Endothelial cell of umbilical vein (primary cell): Measurements from ENCODE around the gene RAD23B. TPM values are rescaled to one million over a fixed set of nuclear protein-coding genes. Genes with fewer than 3 reads are reported as not detected.

Experiments used
- BruUV-seq: library from RNA; stranded (reverse); fragments of 400-500 nt; replicated peaks from 2 replicates; lab custom pipeline; 2021; lab: Mats Ljungman, UMichigan
- CTCF ChIA-PET: fragments of 300-600, 350-600 bp; sonication (Branson Sonifier 250); formaldehyde crosslinking; loops from one replicate; lab custom pipeline; 2021; ENCODE audit warnings: antibody characterized with exemption, inconsistent platforms; lab: Charles Lee
- POLR2A ChIA-PET: fragments of 300-600, 350-600 bp; sonication (Branson Sonifier 250); formaldehyde crosslinking; loops from one replicate; lab custom pipeline; 2021; ENCODE audit warnings: antibody characterized with exemption, inconsistent platforms; lab: Charles Lee
- DNase-seq: peaks from one replicate; pipeline ENCODE4 v3.0.0-alpha.2; 2011; ENCODE audit warnings: low read depth, low spot score
- FAIRE-seq: peaks from 2 replicates; lab custom pipeline; 2011; peaks lifted over from hg19 to GRCh38; lab: Jason Lieb, UNC
- H2AFZ ChIP-seq: 2 replicates; pipeline ENCODE4 v1.6.0; 2012; ENCODE audit warnings: low read depth, low read length, control low read depth, inconsistent platforms
- H3K27ac ChIP-seq: 2 replicates; pipeline ENCODE4 v1.5.1; 2011; ENCODE audit warnings: low read depth, mild to moderate bottlenecking, control low read depth, low read length, moderate library complexity; ENCODE audit not compliant: insufficient read depth
- H3K27me3 ChIP-seq, 2 experiments: 2 replicates each; pipeline versions ENCODE4 v1.6.0 to v1.6.1; 2011; ENCODE audit warnings: low read length in 2 of 2, mixed read lengths in 1 of 2; ENCODE audit not compliant: control insufficient read depth in 2 of 2, insufficient read depth in 2 of 2
- H3K36me3 ChIP-seq, 2 experiments: 2 replicates in 1 of 2; 3 replicates in 1 of 2; pipeline ENCODE4 v1.5.1; 2011; ENCODE audit warnings: low read length in 2 of 2, mild to moderate bottlenecking in 1 of 2, moderate library complexity in 1 of 2; ENCODE audit not compliant: control insufficient read depth in 2 of 2, insufficient read depth in 2 of 2; ENCODE audit errors: extremely low read depth in 1 of 2
- H3K4me1 ChIP-seq: 3 replicates; pipeline ENCODE4 v1.5.1; 2011; ENCODE audit warnings: mild to moderate bottlenecking, low read length; ENCODE audit not compliant: control insufficient read depth, insufficient read depth; ENCODE audit errors: extremely low read depth
- H3K4me2 ChIP-seq: 2 replicates; pipeline ENCODE4 v1.6.1; 2011; ENCODE audit warnings: low read length, control low read depth, mixed read lengths; ENCODE audit not compliant: insufficient read depth
- H3K4me3 ChIP-seq, 3 experiments: fragments of 200-600 bp in 1 of 3; sonication (generic), shearing (Covaris generic) in 1 of 3; replicated peaks in 1 of 3; 2 replicates each; pipeline ENCODE4 v1.5.1; 2011 to 2016; ENCODE audit warnings: control low read depth in 3 of 3, low read length in 3 of 3, mild to moderate bottlenecking in 2 of 3, inconsistent platforms in 1 of 3, low read depth in 1 of 3, moderate library complexity in 1 of 3; ENCODE audit not compliant: insufficient read depth in 1 of 3
- H3K79me2 ChIP-seq: 2 replicates; pipeline ENCODE4 v1.6.0; 2012; ENCODE audit warnings: low read length, inconsistent platforms; ENCODE audit not compliant: control insufficient read depth, insufficient read depth
- H3K9ac ChIP-seq: replicated peaks from 2 replicates; pipeline ENCODE3; 2011; ENCODE audit warnings: low read length, control low read depth; ENCODE audit not compliant: insufficient read depth; ENCODE audit errors: extremely low read depth
- H3K9me1 ChIP-seq: replicated peaks from 3 replicates; pipeline ENCODE4 v1.6.0; 2011; ENCODE audit warnings: mild to moderate bottlenecking, low read length; ENCODE audit not compliant: control insufficient read depth, insufficient read depth; ENCODE audit errors: extremely low read depth
- H3K9me3 ChIP-seq: replicated peaks from 2 replicates; pipeline ENCODE4 v1.5.1; 2012; ENCODE audit warnings: low read length, inconsistent platforms; ENCODE audit not compliant: control insufficient read depth, insufficient read depth
- H4K20me1 ChIP-seq: replicated peaks from 2 replicates; pipeline ENCODE3; 2011; ENCODE audit warnings: mild to moderate bottlenecking, low read length; ENCODE audit not compliant: control insufficient read depth, insufficient read depth; ENCODE audit errors: extremely low read depth
- EZH2 ChIP-seq: IDR thresholded peaks from 2 replicates; pipeline ENCODE4 v1.6.1; 2012; ENCODE audit warnings: borderline replicate concordance, low read depth, mild to moderate bottlenecking, moderate library complexity, low read length, inconsistent platforms; ENCODE audit not compliant: severe bottlenecking
- FOS ChIP-seq: IDR thresholded peaks from 2 replicates; pipeline ENCODE4 v1.6.1; 2011; ENCODE audit warnings: mild to moderate bottlenecking, low read length, moderate library complexity, borderline replicate concordance; ENCODE audit not compliant: insufficient read depth
- GATA2 ChIP-seq: IDR thresholded peaks from 2 replicates; pipeline ENCODE4 v1.7.0; 2011; ENCODE audit warnings: low read depth, mild to moderate bottlenecking, moderate library complexity, mixed read lengths, low read length; ENCODE audit not compliant: insufficient read length, insufficient read depth
- JUN ChIP-seq: IDR thresholded peaks from 2 replicates; pipeline ENCODE4 v1.6.1; 2011; ENCODE audit warnings: borderline replicate concordance, low read depth; ENCODE audit not compliant: insufficient read length, insufficient read depth
- MYC ChIP-seq: IDR thresholded peaks from one replicate; pipeline ENCODE4 v1.6.1; 2011; ENCODE audit warnings: mild to moderate bottlenecking, low read depth, low read length
- POLR2A ChIP-seq: IDR thresholded peaks from 2 replicates; pipeline ENCODE4 v1.6.1; 2012; ENCODE audit warnings: low read depth, mild to moderate bottlenecking, control low read depth, low read length
- POLR2AphosphoS5 ChIP-seq: IDR thresholded peaks from 2 replicates; pipeline ENCODE4 v1.6.1; 2012; ENCODE audit warnings: low read depth, mild to moderate bottlenecking, control low read depth, low read length, moderate library complexity; ENCODE audit not compliant: insufficient read depth
- dilution Hi-C: fragments of 300-500 bp; cut with MboI; formaldehyde crosslinking; loops from one replicate; pipeline ENCODE4 v1.15.0; 2019; ENCODE audit warnings: low sequenced_read_pairs; ENCODE audit not compliant: extremely low pct_ligation_motif_present
- intact Hi-C: fragments of 100-400 bp; cut with micrococcal nuclease; formaldehyde crosslinking; loops from one replicate; pipeline ENCODE4 v1.10.0; 2022
- polyA plus RNA-seq, 4 experiments: library from polyadenylated mRNA; depleted of rRNA in 3 of 4; stranded (reverse) in 3 of 4; unstranded in 1 of 4; fragments of >200 nt; gene quantifications; 2 replicates each; pipeline versions ENCODE4 v1.2.1 to v1.2.3, GENCODE V29; 2011 to 2012; ENCODE audit warnings: missing spikeins in 1 of 4
- total RNA-seq: library from RNA; stranded (reverse); gene quantifications from 2 replicates; pipeline ENCODE4 v1.2.3, GENCODE V29; 2021
- TF ChIP-seq, protein P1 (sequence below), 2 donors: IDR thresholded peaks; 1 replicate in 1 of 2; 2 replicates in 1 of 2; pipeline ENCODE4 v1.5.1; 2011; ENCODE audit warnings: low read length in 2 of 2, mild to moderate bottlenecking in 2 of 2, moderate library complexity in 2 of 2, control low read depth in 1 of 2, inconsistent platforms in 1 of 2, low read depth in 1 of 2; ENCODE audit not compliant: insufficient read depth in 1 of 2; ENCODE audit errors: extremely low read depth in 1 of 2
- TF ChIP-seq, protein P2 (sequence below): IDR thresholded peaks from 2 replicates; pipeline ENCODE4 v1.6.1; 2011; ENCODE audit not compliant: insufficient read depth, insufficient read length

RAD23B gene
- total and polyA plus RNA-seq, 2 donors (not counting 3 experiments of a cell fraction or from before 2014, with no cell fraction given) = 63.8 to 100 TPM

DNA sequence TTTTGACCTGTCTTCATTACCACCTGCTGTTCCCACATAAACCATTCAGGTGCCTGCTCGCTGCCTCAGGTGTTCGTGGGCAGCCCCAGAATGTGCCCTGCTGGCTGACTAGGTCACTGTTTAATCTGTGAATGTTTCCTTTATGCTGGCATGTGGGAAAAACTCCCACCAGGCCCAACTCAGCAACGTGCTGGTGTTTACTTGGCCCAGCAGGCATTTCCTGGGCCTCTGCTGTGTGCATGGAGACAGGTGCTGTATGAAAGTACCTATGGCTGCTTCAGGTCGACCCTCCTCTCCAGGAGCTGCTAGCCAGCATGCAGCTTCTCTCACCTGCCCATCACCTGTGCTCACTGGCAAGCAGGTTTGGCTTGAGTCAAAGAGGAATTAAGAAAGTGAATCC lies 65.8 kb downstream of the RAD23B start:
- H3K9me3 ChIP-seq = no peaks in the 10 kb centered on the region
- H3K4me3 ChIP-seq = no peak overlapping the region
- BruUV-seq = no TSS peak
- H3K79me2 ChIP-seq = no peaks in the 10 kb centered on the region
- dilution Hi-C loops (no loop called here), intact Hi-C loops (no loop called here)
- H3K4me1 ChIP-seq = no peaks in the 10 kb centered on the region
- ChIA-PET CTCF (interaction anchor here (1.1 to 1.2 kb wide), 2 partner anchors 8 to 11 kb away, joined by 3 to 4 read pairs; no protein-coding TSS in a partner anchor), POLR2A (interaction anchor here (0.6 kb wide), 1 partner anchor 1597 kb away, joined by 3 read pairs; no protein-coding TSS in a partner anchor)
- H3K9ac ChIP-seq = no peak overlapping the region
- FAIRE-seq (no peak), DNase-seq (no peak)
- H4K20me1 ChIP-seq = no peaks in the 10 kb centered on the region
- TF ChIP-seq POLR2AphosphoS5 (no peak), FOS (no peak), EZH2 (no peak)
- TF ChIP-seq, protein P1, sequence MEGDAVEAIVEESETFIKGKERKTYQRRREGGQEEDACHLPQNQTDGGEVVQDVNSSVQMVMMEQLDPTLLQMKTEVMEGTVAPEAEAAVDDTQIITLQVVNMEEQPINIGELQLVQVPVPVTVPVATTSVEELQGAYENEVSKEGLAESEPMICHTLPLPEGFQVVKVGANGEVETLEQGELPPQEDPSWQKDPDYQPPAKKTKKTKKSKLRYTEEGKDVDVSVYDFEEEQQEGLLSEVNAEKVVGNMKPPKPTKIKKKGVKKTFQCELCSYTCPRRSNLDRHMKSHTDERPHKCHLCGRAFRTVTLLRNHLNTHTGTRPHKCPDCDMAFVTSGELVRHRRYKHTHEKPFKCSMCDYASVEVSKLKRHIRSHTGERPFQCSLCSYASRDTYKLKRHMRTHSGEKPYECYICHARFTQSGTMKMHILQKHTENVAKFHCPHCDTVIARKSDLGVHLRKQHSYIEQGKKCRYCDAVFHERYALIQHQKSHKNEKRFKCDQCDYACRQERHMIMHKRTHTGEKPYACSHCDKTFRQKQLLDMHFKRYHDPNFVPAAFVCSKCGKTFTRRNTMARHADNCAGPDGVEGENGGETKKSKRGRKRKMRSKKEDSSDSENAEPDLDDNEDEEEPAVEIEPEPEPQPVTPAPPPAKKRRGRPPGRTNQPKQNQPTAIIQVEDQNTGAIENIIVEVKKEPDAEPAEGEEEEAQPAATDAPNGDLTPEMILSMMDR (IDR thresholded peaks at IDR 0.05; ENCODE audit: extremely low read depth in 1 of 2, insufficient read depth in 1 of 2, low read depth in 1 of 2, low read length in 2 of 2) = no peak
- H3K4me2 ChIP-seq = no peak overlapping the region
- no peaks in the 10 kb centered on the region for H3K36me3 ChIP-seq
- H3K9me1 ChIP-seq = no peaks in the 10 kb centered on the region
- H2AFZ ChIP-seq = no peak overlapping the region
- no peak overlapping the region for H3K27ac ChIP-seq
- no peaks in the 10 kb centered on the region for H3K27me3 ChIP-seq

DNA sequence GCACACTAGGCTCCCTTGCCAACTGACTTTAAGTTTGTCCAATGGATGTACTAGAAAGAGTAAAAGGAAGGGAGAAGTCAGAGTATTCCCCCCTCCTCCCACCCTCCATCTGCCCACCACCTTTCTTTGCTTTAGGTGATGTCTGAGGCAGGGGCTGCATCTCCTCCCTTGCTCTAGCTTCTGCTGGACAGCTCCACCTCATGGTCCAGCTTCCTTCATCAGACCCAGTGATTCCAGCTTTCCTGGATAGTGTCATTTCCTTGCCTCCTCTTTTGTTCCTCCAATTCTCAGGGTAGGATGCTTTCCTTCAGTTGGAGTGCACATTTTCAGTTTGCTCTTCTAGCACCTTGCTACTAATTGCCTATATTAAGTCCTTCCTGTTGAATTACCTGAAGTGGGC lies 67.4 kb downstream of the RAD23B start:
- FAIRE-seq = no peak
- CTCF ChIA-PET = interaction anchor here (0.6 to 0.9 kb wide), 2 partner anchors 9 to 1412 kb away, joined by 3 to 4 read pairs; no protein-coding TSS in a partner anchor
- BruUV-seq = no TSS peak

More for the DNA sequence above, 67.4 kb downstream of the RAD23B start:
- H3K4me3 ChIP-seq = no peak overlapping the region
- H3K27ac ChIP-seq = no peak overlapping the region
- no peaks in the 10 kb centered on the region for H4K20me1 ChIP-seq
- no peaks in the 10 kb centered on the region for H3K4me1 ChIP-seq
- H3K79me2 ChIP-seq = no peaks in the 10 kb centered on the region
- POLR2A ChIA-PET = no interaction called here
- H3K9ac ChIP-seq = no peak overlapping the region
- H3K4me2 ChIP-seq = no peak overlapping the region
- no peak overlapping the region for H2AFZ ChIP-seq
- TF ChIP-seq JUN (no peak), MYC (no peak), POLR2AphosphoS5 (no peak), FOS (no peak), GATA2 (no peak), POLR2A (no peak), EZH2 (no peak)
- TF ChIP-seq, protein P2, sequence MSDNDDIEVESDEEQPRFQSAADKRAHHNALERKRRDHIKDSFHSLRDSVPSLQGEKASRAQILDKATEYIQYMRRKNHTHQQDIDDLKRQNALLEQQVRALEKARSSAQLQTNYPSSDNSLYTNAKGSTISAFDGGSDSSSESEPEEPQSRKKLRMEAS = no peak
- TF ChIP-seq, protein P1 (IDR thresholded peaks at IDR 0.05; ENCODE audit: extremely low read depth in 1 of 2, insufficient read depth in 1 of 2, low read depth in 1 of 2, low read length in 2 of 2) = no peak
- peaks cover 0 to 4% of the 10 kb centered on the region in 2 experiments for H3K27me3 ChIP-seq
- dilution Hi-C loops = no loop called here
- no peaks in the 10 kb centered on the region for H3K9me1 ChIP-seq
- intact Hi-C loops = no loop called here
- DNase-seq = no peak
- no peaks in the 10 kb centered on the region for H3K9me3 ChIP-seq
- H3K36me3 ChIP-seq = no peaks in the 10 kb centered on the region
